Activated T-helper 1 cell treated with Interleukin-2 at 50 U/mL for 16 hours (primary cell): ENCODE data around the gene PDLIM3.
"Not testable (repeated sequence)": the region's sequence is repeated elsewhere in the genome, so short reads cannot be mapped to it uniquely, and the experiment has no call there.

Experiments used
- DNase-seq: peaks from one replicate; pipeline ENCODE4 v3.0.0-alpha.2; 2020; ENCODE audit warnings: low read depth

Gene PDLIM3

DNA sequence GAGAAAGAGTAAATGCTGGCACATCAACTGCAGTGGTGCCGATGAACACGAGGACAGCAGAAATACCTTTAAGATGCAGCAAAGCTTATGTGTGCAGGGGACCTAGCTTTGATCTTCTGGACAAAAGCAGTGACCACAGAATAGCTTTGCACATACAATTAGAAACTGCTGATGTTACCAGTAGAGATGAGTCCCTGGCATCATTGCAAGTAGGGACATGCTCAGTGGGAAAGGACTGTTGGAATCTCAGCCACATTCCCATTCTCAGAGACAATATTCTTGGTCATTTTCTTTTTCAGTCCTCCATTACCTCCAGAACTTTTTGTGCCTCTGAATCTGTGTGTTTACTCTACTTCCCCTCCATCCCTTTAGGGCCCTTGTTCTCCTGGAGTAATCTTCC is 16.9 kb upstream of the PDLIM3 start:
- DNase-seq: no peak

DNA sequence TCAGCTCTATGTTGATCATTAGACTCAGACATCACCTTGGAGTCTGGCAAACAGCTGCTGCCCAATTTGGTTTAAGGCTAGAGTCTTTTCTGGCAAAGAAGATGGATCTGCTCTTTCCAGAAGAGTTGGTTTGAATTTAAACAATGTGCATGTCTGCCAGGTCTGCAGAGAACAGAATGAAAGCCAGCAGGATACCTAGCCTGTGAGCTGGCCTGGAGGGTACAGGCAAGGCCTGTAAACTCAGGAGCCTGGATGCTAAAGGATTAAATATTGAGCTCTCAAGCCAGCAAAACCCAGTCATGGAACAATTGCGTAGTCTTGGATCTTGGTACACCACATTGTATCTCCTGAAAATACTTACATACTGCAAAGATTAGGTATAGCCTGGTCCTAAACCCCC is 15.6 kb upstream of the PDLIM3 start:
- DNase-seq: no peak

DNA sequence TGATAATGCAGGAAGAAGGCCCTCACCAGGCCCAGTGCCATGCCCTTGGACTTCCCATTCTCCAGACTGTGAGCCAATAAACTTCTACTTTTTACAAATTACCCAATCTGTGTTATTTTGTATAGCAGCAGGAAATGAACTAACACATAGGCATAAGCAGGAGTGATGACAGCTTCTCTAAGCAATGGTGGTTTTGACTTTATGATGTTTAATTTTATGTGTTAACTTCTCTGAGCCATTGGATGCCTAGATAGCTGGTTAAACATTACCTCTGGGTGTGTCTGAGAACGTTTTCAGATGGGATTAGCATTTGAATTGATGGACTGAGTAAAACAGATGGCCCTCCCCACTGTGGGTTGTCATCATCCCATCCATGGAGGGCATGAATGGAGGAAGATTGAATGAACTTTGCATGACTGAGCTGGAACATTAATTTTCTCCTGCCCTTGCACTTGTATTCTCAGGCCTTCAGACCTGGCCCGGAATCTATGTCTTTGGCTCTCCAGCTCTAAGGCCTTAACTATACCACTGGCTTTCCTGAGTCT is 13.9 kb upstream of the PDLIM3 start:
- no peak for DNase-seq

DNA sequence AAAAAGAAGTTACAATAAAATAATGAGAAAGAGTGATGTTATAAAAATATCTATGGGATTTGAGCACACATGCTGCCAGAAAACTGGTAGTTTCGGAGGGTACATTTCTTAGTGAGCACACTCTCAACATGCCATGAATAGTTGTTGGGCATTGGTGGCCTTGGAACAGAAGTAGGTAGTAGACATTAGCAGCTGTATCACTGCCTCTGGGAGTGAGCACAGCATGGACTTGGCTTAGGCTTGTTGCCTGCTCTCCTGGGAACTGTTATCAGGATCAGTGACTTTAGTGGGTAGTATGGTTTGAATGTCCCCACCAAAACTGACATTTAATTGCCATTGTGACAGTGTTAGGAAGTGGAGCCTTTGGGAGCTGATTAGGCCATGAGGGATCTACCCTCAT is 13.3 kb upstream of the PDLIM3 start:
- DNase-seq: no peak

DNA sequence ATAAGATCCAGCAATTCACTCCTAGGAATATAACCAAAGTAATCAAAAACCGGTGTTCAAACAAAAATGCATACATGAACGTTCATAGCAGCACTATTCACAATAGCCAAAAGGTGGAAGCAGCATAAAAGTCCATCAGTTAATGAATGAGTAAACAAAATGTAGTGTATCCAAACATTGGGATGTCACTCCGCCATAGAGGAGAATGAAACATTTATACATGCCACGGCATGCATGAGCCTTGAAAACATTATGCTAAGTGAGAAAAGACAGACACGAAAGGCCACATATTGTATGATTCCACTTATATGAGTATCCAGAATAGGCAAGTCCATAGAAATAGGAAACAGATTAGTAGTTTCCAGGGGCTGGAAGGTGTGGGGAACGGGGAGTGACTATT is 11.0 kb upstream of the PDLIM3 start:
- DNase-seq: no peak

DNA sequence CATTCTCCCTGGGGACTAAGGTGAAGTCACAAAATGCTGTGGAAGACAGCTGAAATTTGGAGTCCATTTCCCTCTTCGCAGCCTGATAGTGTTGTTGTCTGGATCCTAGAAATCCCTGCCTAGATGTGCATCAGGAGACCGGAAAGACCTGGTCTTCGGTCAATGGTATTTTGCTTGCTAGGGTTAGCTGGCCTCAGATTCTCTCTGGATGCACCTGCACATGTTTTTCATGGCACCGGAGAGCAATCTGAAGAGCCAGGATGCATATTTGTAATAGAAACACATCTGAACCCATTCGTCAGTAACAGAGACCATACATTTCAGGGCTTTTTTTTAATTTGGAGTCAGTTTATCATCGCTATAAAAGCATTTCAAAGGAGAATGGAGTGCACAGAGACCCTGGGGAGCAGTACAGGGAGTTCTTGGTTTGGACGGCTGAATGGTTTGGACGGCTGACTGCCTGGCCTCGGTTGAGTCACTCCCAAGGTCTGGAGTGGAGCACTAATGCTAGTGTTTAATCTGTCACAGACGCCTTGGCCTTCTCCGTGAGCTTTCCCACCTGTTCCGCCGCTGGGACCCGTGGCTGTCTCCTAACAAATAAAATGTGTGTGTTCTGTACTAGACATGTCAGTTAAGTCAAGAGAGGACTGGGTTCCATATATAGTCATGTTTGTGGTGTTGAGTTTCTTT is 7.5 kb upstream of the PDLIM3 start:
- no peak for DNase-seq

DNA sequence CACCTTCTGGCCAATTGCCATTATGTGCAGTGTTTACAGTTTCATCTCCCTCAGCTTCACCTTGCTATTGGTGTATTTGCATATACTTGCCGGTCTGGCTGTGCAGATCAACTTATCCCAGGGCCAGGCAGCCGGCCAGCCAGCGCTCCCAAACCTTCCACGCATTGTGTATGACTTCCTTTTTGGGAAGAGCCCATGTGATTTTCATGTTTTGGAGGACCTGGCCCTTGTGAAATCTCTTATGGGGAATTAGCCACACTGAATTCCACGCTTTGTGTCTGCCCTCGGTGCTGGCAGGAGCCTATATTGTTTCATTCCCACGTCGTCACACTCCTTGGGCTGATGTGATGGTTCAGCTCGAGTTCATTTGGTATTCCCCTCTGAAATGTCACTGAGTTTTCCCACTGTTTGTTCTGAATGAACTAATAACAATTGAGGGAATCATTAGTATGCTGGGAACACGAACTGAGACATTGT is 6.0 kb upstream of the PDLIM3 start:
- no peak for DNase-seq

DNA sequence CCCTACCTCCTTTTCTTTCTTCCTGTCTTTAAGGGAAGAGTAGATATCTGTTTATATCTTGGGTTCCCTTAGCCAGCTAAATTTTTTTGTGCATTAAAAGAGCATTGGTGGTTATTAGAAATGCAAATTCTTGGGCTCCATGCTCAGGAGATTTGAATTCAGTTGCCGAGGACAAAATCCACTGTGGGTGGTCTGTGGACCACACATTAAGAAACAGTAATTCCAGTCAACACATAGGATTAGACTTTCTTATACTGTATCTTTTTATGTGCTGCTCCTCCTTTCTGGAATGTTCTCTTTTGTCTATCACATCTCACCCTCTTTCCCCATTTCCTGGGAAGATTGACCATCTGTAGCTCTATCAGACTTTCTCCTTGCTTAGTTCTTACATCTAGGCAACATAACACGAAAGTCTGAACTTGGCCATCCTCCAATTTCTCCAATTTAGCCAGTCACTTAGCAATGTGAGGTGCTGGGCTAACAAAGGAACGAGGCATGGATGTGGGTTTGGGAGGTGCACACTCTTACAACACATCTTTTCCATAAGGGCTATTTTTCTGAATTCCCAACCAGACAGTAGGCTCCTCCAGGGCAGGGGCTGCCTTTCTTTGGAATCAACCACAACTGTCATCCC is 5.3 kb upstream of the PDLIM3 start:
- DNase-seq: no peak

DNA sequence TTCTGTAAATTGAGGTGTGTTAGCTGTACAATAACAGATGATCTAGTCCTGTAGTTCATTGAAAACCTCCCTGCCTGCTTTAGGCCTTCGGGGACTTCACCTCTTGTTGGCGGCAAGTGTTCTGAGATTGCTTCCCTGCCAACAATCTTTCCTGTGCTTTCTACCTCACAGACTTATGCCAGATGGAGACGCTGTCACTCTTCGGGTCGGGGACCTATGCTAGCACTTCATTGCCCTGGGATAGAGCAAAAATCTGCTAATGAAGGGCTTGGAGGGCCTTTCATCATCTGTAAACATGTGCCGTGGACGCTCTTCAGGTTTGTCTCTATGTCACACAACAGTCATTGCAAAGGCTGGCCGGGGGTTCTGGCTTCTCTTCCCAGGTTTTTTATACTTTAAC is 4.7 kb upstream of the PDLIM3 start:
- no peak for DNase-seq

DNA sequence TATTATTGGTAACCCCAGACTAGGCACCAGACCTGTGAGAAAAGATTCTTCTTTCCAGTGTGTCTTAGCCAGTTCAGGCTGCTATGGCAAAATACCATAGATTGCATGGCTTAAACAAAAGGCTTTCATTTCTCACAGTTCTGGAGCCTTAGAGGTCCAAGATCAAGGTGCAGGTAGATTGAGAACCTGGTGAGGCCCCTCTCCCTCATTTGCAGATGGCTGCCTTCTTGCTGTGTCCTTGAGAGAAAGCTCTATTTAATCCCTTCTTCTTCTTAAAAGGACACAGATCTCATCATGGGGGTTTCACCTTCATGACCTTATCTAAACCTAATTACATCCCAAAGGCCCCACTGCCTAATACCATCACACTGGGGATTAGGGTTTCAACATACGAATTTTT is 3.5 kb upstream of the PDLIM3 start:
- DNase-seq: no peak

DNA sequence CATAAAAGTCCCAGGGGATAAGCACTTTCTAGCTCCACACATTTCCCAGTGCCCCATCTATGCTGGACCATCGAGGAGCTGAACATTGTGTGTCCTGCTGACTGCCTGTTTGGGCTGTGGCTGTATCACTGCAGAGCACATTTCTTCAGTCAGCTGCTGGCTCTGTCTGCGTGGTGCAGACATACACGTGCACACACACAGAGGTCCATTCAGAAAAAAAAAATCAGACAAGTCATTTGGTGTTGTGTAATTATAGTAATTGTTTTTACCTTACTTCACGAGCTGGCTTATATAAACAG is 1.1 kb upstream of the PDLIM3 start:
- no peak for DNase-seq

DNA sequence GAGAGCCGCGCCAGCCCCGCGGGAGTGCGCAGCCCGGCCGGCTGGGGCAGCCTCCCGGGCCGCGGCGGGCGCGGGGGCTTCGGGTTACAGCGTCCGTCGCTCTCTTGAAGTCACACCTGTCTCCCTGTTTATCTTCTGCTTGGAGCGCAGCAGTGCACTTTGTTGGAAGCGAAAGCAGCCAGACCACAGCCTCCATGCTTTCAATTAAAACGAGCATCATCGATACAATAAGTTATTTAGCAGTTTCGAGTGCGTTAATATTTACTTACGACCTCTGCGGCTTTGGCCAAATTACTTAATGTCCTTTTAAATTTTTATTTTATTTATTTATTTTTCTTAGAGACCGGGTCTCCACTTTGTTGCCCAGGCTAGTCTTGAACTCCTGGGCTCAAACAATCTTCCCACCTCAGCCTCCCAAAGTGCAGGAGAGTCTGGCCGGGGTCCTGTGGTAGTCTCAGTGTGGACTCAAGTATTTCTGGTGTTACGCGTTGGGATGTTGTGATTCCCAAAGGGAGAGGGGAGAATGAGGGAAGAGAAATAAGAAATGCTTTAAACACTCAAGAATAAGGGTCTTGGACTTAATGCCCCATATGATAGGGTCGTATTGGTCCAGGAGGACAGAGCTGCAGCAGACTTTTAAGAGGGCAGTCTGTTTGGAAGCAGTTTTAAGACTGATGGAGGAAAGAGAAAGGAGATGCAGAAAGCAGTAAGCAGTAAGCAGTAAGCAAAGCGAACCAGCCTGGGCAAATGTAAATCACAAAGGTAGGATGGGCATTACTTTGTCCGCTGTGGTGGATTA is 504 bp upstream of the PDLIM3 start:
- no peak for DNase-seq

DNA sequence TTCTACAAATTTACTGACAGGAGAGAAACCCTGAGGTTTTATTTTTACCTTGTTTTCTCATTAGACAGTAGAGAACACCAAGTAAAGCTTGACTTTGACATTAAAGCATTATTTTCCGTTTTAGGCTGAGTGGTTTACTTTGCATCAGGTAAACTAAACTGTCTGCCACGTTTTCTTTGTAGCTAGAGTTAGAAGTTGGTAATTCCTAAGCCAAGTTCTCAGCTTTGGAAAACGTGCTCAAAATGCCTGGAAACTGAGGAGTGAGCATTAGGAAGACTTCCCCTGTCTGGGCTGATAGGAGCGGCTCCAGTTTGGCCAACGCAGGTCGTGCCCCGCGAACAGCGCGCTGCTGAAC is 819 bp downstream of the PDLIM3 start:
- DNase-seq: no peak

DNA sequence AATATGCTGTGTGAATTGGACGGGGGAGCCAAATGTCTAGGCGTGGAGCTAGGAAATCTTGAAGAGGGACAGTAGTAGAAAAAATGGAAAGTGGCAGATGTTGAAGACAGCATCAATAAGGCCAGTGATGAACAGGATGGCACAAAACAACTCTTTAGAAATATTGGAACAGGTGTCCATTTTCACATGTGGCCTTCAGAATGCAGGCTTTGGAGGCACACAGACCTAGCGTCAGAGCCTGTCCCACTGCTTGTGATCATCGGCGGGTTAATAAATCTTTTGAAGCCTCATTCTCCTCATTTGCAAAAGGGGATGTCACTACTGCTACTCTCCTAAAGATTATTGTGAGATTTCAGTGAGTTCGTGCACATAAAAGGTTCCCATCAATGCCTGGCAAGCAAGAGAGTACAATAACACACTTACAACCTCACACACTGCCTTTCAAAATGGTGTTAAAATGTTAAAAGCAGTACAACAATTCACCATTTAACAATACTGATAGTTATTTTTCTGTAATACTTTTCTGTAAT is 2.4 kb downstream of the PDLIM3 start:
- DNase-seq: no peak

DNA sequence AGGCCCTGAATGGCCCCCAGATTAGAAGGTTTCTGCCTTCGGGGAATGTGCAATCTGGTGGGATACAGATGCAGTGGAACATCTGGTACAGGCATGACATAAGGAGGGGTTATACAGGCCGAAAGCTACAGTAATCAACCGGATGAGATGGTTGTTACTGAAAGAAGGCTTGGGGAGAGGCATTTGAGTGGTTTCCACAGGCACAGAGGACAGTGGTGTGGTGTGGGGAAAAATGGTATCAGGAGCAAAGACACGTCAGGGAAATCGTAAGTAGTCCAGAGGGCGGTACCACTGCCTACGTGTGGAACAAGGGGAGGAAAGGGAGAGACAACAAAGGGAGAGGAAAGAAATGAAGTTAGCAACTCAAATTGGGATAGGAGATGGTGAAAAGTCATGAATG is 3.0 kb downstream of the PDLIM3 start:
- DNase-seq: no peak

DNA sequence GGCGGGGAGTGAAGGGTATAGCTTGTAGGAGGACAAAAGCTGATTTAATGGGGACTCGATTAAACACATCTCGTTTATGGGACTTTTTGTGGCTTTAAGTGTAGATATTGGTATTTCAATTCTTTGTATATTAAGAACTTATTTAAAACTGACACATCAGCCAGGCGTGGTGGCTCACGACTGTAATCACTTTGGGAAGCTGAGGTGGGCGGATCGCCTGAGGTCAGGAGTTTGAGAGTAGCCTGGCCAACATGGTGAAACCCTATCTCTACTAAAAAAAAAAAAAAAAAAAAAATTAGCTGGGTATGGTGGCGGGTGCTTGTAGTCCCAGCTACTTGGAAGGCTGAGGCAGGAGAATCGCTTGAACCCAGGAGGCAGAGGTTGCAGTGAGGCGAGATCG is 3.7 kb downstream of the PDLIM3 start:
- not testable (repeated sequence) for DNase-seq

DNA sequence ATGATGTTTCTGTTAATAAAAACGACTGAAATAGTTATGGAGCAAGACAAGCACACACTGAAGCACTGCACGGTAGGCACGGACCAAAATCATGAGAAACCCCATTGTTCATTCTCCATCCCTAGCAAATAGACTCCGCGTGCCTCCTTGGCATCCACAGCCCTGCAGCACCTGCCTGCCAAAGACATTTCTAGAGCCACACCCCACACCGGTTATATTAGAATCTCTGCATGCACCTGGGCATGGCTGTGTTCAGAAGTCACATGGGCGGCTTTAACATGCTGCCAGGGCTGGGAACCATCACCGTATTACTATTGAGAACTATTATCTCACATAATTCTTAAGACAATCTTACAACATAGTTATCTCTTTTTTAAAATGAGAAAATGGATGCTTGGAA is 5.9 kb downstream of the PDLIM3 start:
- no peak for DNase-seq

DNA sequence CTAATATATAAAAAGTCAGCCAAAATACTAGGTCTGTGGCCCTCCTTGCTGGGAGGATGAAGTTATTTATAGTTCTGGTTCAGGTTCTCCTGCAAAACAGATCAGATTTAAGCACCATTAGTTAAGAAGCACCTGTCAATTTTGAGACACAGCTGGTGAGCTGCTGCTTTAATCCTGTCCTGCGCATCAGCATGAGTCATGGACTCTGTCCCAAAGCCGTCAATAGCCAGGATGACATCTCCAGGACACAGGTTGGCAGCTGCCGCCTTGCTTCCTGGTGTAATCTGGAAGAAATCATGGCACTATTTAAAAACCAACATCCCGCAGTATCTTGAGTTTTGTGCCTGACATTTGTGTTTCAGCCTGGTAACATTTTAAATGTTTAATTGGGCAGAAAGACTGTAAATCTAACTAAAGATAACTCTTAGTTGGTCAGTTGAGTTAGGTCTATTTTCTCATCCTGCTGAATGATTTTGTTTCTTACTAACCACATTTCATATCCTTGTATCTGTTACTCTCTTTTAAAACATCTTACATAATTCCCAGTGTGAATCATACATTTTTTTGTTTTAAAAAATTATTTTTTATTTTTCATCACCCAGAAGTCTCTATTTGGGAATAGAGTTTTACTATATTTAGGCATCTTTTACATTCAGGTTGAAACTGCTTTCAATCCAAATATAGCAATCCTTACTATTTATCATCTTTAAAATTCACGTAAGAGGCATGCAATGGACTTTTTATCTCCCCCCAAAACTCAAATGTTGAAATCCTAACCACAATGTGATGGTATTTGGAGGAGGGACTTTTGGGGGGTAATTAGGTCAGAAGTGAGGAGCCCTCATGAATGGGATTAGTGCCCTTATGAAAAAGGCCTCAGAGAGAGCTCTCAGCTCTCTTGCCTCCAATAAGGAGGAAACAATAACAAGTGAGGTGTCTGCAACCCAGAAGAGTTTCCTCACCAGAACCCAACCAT is 10.1 kb downstream of the PDLIM3 start:
- DNase-seq: no peak

DNA sequence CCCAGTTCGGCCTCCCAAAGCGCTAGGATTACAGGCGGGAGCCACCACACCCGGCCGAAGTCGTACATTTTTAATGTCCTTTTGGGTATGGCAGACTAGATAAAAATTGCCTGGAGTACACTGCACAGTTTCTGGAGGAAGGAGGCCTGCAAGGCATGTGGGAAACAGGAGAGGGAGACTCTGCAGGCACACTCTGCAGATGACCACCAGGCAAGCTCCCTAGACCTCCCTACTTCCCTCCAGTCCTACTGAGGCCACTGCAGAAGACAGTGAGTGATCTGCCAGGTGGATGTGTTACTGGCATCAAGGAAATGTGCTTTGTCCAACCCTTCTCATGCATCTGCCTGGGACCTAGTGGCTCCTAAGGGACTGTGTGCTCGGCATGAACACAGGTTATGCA is 11.4 kb downstream of the PDLIM3 start:
- no peak for DNase-seq

DNA sequence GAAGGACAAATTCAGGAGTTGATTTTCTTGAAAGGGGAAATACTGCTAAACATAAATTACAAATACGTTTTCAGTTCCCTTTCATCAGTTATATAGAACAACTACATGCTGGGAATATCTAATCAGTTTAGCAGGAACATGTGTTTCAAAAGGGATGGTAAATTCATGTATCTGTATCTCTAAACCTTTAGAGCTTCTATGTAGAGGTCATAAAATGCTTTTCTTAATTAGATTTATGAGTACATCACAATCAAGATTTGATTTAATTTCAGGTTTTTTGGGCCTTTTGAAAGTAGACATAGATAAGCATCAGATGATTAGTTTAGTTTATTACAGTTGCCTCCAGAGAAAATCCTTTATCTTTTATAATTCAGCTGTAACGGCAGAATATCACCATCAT is 12.9 kb downstream of the PDLIM3 start:
- no peak for DNase-seq

DNA sequence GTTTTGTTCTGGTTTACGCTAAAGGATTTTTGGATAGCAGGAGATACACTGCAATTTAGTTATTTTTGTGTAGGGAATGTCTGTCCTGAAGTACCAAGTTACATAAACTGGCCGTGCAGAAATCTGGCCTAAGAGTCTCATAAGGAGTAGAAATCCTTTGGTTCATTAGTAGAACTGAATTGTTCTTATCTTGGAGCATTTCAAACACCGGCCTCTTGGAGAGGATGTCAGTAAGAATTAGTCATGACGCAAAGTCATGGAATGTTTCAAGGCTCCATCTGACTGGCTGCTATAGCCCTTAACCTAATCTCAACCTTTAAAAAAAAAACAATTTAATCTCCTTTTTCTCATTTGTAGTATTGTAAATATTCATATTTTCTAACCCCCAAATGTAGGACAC is 15.2 kb downstream of the PDLIM3 start:
- no peak for DNase-seq

DNA sequence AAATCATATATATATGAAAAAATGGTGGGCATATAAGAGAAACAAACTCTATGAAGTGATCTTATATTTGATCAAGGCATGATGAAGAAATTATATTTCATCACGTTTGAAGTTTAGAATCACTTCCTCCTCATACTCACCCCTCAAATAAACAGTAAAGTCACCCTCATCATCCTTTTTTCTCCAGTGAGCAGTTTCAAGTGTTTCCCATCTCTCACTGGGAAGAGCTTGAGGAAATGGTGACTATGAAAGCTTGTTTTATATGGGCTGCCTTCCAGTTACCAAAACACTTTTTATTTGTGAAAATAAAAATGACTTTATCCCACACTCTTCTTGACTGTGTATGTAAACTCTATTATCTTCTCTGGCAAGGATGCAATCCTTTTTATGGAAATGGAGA is 16.8 kb downstream of the PDLIM3 start:
- no peak for DNase-seq
